ENCODE measurements around the gene FAM193B. TPM values are rescaled to one million over a fixed set of nuclear protein-coding genes. Genes with fewer than 3 reads are reported as not detected.

The FAM193B gene
- total RNA-seq, 4 donors from 2014 or later, result 16.5 to 117 (median 39.4) TPM

DNA sequence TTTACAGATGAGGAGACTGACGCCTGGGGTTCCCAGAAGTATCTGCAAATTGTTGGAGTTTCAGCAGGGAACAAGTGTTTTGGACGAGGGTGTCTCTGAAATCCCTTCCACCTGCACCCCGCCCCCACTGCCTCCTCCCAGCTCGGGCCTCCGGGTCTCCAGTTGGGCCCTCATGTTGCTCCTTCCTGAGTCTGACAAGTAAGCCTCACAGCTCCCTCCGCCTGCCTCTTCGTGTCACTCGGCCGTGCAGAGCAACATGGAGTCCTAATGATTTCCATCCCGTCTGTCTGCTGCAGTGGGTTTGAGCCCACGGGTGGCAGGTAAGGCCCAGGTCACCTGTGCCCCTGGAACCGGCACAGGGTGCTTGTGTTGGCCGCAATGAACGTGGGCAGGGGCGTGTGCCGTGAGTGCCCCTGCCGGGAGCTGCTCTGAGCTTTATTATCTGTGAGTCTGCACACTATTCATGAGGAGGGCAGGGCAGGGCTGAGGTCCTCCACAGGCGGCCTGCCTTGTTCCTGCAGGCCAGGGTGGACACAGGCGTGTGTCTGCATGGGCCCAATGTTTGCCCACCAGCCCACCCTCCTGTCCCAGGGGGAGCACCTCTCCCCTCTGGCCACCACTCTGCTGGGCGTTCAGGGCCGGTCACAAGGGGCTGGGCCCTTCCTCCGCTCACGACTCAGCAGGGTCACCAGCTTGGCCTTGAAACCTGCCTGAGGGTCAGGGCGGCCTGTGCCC lies 50.8 kb downstream of the FAM193B start:
- DNase-seq, result no peak
- intact Hi-C loops (cut with DNase I; ENCODE audit: low total_unique reads), result loop anchor here (5.0 kb wide), 2 partner anchors 96 to 116 kb away; partner anchors contain the start of gene F12
- H3K27ac ChIP-seq, result no peak overlapping the region

DNA sequence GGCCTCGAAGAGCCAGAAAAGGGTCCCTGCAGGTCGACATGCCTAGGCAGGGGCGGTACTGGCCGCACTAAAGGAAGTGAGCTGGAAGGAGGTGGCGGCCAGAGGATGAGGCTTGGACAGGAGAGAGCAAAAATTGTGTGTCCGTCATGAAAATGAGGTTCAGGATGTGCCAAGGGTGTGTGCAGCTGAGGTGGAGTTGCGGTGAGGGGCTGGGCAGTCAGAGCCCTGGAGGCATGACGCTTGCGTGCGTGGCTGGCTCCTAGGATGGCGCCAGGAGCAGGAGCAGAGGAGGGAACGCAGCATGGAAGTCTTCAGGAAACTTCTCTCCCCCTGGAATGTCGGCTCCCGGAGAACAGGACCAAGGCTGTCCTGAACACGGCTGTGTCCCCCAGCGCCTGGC lies 51.5 kb downstream of the FAM193B start:
- H3K9me3 ChIP-seq, result no peaks in the 10 kb centered on the region
- H3K27ac ChIP-seq, result no peak overlapping the region
- H3K4me3 ChIP-seq, result no peak overlapping the region
- intact Hi-C loops (cut with DNase I; ENCODE audit: low total_unique reads), result loop anchor here (5.0 kb wide), 2 partner anchors 96 to 116 kb away; partner anchors contain the start of gene F12
- no peaks in the 10 kb centered on the region for H3K36me3 ChIP-seq
- TF ChIP-seq POLR2A (IDR thresholded peaks at IDR 0.05), result no peak
- TF ChIP-seq, protein P1, sequence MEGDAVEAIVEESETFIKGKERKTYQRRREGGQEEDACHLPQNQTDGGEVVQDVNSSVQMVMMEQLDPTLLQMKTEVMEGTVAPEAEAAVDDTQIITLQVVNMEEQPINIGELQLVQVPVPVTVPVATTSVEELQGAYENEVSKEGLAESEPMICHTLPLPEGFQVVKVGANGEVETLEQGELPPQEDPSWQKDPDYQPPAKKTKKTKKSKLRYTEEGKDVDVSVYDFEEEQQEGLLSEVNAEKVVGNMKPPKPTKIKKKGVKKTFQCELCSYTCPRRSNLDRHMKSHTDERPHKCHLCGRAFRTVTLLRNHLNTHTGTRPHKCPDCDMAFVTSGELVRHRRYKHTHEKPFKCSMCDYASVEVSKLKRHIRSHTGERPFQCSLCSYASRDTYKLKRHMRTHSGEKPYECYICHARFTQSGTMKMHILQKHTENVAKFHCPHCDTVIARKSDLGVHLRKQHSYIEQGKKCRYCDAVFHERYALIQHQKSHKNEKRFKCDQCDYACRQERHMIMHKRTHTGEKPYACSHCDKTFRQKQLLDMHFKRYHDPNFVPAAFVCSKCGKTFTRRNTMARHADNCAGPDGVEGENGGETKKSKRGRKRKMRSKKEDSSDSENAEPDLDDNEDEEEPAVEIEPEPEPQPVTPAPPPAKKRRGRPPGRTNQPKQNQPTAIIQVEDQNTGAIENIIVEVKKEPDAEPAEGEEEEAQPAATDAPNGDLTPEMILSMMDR (IDR thresholded peaks at IDR 0.05), result no peak
- no peak for DNase-seq
- H3K27me3 ChIP-seq, result no peaks in the 10 kb centered on the region
- H3K4me1 ChIP-seq, result peaks cover 0 to 7% of the 10 kb centered on the region in 2 donors

More for the DNA sequence above, 50.8 kb downstream of the FAM193B start:
- H3K4me3 ChIP-seq, result no peak overlapping the region
- no peaks in the 10 kb centered on the region for H3K36me3 ChIP-seq
- H3K4me1 ChIP-seq, result peaks cover 0 to under 1% of the 10 kb centered on the region in 2 donors
- H3K9me3 ChIP-seq, result no peaks in the 10 kb centered on the region
- no peak for TF ChIP-seq POLR2A (IDR thresholded peaks at IDR 0.05)
- TF ChIP-seq, protein P1 (IDR thresholded peaks at IDR 0.05), result no peak
- H3K27me3 ChIP-seq, result no peaks in the 10 kb centered on the region

DNA sequence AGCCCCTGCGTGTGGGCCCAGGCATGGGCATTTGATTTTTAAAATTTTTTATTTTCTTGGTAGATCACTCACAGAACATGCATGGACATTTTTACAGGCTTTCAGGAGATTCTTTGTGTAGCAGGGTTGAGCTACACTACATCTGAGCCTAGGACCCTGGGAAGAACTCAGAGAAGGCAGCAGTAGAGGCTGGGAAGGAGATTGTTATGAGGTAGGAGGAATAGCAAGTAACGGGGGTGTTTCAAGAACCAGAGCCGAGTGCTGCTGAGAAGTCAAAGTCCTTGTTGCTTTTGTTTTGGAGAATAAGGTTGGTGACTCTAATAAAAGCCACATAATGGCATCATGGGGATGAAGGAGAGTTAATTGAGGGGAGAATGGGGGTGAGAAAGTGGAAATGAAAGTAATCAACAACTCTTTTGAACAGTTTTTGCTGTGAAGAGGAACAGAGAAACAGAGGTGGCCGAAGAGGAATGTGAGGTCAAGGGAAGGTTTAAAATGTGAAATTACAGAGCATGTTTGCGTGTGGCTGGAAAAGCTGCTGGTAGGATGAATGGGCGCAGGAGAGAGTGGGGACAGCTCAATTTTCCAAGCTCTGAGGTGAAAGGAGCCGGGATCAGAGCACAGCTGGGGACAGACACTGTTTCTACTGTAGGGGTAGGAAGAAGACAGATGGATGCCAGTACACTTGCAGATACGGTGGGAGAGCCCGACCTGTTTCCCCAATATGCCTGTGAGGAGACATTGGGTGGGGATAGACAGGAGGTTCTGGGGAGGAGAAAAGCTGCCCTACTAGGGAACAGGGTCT lies 52.3 kb downstream of the FAM193B start:
- no peak for TF ChIP-seq POLR2A (IDR thresholded peaks at IDR 0.05)
- TF ChIP-seq, protein P1 (IDR thresholded peaks at IDR 0.05), result no peak
- no peak for DNase-seq
- peaks cover 0 to 7% of the 10 kb centered on the region in 2 donors for H3K4me1 ChIP-seq
- no peaks in the 10 kb centered on the region for H3K9me3 ChIP-seq
- no peaks in the 10 kb centered on the region for H3K27me3 ChIP-seq
- H3K36me3 ChIP-seq, result no peaks in the 10 kb centered on the region
- no peak overlapping the region for H3K4me3 ChIP-seq
- intact Hi-C loops (cut with DNase I; ENCODE audit: low total_unique reads), result loop anchor here (5.0 kb wide), 2 partner anchors 95 to 115 kb away; partner anchors contain the start of gene F12
- no peak overlapping the region for H3K27ac ChIP-seq

DNA sequence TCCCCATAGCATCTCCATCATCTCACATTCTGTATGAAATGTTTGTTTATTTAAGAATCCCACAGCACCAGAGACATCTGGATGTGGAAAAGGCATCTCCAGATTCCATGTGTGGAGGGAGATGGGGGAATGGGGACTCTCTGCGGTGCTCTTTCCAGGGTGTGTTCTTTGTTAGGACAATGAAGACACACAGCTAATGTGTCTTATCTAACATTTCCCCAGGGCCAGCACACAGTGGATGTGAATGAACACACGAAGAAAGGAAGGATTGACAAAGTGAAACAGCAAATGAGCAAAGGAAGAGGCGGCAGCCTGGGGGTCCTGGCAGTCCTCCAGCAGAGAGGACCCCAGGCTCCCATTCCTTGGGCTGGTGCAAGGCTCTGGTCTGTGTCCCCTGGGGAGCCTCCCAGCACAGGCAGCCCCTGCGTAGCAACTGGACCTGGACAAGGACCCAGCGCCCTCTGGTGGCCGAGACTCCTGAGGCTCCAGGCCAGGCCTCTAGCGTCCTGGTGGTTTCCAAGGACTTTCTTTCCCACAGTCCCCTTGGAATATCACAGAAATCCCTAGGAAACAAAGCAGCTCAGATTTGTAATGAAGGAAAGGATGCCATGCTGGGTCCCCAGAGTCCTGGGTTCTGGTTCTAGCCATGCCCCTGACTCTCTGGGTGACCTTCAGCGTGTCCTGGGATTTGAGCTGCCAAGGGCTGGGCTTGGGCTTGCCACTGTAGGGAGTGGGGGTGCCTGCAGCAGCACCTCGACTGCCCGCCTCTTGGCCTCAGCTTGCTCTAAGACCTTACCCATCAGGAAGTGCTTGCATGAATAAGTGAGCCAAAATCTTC lies 53.5 kb downstream of the FAM193B start:
- Histone ChIP-seq H3K27me3 (no peaks in the 10 kb centered on the region), H3K9me3 (no peaks in the 10 kb centered on the region), H3K27ac (peak overlapping the region in 1 of 2 donors; percentile 22), H3K4me3 (no peak overlapping the region), H3K4me1 (peaks cover 0 to 7% of the 10 kb centered on the region in 2 donors), H3K36me3 (no peaks in the 10 kb centered on the region)
- peak; percentile 91 to 92 for DNase-seq
- intact Hi-C loops (cut with DNase I; ENCODE audit: low total_unique reads), result loop anchor here (5.0 kb wide), 2 partner anchors 94 to 114 kb away; partner anchors contain the start of gene F12
- TF ChIP-seq, protein P1 (IDR thresholded peaks at IDR 0.05), result peak; percentile 93 to 96 (median 95)
- no peak for TF ChIP-seq POLR2A (IDR thresholded peaks at IDR 0.05)

Data from uterus (tissue), 4 donors.